NCI-H345 treated with DMSO at 0.1 percent for 48 hours (cell line): ENCODE data around the gene ATRAID.
"Not testable (repeated sequence)": the region's sequence is repeated elsewhere in the genome, so short reads cannot be mapped to it uniquely, and the experiment has no call there.

Experiments used
- DNase-seq: peaks from one replicate; lab custom pipeline; 2025; ENCODE audit not compliant: unreplicated experiment; lab: John Stamatoyannopoulos, UW

ATRAID gene

DNA sequence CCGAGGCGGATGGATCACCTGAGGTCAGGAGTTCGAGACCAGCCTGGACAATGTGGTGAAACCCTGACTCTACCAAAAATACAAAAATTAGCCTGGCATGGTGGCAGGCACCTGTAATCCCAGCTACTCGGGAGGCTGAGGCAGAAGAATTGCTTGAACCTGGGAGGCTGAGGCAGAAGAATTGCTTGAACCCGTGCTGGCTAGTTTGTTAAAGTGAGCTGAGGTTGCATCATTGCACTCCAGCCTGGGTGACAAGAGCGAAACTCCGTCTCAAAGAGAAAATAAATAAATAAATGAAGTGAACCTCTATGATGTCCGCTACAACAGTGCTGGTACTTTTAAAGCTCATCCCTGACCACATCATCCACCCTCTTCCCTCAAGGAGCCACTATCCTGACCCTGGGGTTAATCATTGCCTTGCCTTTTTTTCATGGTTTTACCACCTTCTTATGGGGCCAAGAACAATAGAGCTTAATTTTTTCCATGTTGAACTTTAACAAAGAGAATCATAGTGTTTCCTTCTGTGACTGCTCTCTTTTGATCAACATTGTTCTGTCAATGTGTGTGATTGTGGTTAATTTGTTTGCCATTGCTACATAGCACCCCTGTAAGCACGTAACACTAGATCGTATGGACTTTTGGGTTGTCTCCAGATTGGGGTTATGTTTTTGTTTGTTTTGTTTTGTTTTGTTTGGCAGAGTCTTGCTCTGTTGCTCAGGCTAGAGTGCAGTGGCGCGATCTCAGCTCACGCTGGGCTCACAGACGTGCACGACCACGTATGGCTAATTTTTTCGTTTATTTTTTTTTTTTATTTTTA lies 17.1 kb upstream of the ATRAID start:
- no peak for DNase-seq

DNA sequence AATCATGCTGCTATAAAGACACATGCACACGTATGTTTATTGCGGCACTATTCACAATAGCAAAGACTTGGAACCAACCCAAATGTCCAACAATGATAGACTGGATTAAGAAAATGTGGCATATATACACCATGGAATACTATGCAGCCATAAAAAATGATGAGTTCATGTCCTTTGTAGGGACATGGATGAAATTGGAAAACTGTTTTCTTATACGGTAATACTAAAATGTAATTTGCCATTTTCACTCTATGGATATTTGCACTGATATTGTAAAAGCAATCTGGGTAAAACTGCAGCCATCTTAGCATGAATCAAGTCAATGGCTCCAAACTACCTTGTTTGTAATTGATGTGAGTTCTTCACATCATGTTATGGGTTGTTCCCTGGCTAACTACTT lies 16.0 kb upstream of the ATRAID start:
- not testable (repeated sequence) for DNase-seq

DNA sequence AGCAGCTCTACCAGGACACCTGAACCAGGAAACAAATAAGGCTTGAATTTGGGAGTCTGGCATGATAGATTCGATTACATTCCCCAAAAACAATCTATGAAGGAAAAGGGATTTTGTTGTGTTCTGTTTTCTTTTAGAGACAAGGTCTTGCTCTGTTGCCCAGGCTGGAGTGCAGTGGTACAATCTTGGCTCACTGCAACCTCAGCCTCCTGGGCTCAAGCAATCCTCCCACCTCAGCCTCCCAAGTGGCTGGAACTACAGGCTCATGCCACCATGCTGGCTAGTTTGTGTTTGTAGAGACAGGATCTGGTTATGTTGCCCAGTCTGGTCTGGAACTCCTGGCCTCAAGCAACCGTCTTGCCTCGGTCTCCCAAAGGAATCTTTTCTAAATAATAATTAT lies 13.8 kb upstream of the ATRAID start:
- DNase-seq = not testable (repeated sequence)

DNA sequence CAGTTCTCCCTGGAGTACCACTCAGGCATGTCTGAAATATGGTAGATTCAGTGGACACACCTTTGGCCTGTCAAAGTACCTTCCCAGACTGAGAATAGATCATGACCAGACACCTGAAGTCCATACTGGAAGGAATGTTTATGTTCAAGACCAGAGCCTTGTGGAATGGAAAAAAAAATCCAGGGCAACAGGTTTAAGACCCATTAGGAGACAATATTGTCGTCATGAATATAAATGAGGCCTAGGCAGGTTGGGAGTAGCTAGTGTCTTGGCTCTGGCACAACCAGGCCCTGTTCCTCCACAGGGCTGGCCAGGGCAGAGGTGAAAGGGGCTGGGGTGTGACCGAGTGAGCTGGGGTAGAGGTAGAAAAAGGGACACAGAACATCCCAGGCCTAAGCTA lies 13.2 kb upstream of the ATRAID start:
- no peak for DNase-seq

DNA sequence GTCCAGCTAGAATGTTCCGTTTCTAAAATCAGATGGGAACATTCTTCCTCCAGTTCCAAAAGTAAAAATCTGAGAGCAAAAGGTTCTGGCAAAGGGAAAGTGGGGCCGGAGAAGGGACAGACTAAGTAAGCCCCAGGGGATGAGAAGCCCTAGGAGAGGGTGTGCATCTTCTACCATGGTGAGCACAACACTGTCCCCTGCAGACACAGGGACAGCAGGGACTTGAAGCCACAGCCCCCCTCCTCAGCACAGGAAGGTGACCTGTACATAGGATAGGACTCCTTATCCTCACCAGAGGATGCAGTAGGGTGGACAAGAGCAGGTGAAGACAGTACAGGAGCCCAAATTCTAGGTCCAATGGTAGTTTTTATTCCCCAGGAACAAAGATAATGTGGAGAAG lies 12.6 kb upstream of the ATRAID start:
- DNase-seq = no peak

DNA sequence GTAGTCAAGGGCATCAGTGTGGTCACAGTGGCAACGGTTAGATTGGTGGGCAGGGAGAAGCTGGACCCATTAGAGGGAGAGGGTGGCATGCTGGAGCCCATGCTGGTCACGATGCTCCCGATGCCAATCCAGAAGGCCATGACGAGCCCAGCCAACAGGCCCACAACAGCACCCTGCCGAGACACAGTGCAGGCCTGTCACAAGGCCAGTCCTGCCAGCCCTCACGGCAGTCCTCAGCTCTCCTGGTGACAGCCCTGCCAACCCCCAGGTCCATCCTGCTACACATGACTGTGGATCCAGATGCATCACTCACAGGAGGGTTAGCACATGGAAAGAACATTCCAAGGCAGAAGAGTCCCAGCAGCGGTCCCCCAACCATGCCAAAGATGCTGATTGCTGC lies 10.2 kb upstream of the ATRAID start:
- no peak for DNase-seq

DNA sequence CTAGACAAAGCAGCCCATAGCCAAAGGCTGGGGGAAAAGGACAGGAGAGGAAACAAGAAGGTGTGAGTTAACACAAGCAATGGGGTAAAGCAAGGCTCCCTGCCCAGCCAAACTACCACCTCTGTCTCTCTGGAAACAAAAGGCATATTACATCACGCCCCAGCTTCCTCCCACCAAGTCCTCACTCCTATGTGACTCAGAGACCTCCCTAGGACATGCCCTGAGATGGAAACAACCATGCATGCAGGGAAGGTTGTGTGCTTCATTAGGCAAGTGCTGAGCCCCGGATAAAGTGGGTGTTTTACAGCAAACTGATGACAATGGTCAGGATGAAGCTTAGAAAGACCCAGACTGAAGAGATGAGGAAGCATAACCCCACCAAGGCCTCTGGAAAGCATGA lies 9.0 kb upstream of the ATRAID start:
- DNase-seq = no peak

DNA sequence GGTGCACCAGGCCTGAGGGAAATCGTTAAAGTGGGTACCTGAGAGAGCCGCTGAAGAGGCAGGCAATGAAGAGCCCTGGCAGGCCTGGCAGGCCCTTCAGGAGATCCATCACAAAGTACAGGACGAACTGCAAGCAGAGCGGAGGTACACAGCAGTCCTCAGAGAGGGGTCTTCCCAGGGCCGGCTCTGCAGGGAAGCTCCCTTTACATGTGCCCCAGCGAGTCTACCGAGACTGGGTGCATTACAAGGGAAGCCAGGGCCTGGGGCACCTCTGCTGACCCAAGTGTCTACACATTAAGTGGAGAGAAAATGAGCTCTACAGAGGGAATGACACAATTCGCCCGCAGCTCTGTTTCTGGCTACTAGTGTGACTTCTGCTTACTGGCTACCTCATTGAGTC lies 8.1 kb upstream of the ATRAID start:
- DNase-seq = no peak

DNA sequence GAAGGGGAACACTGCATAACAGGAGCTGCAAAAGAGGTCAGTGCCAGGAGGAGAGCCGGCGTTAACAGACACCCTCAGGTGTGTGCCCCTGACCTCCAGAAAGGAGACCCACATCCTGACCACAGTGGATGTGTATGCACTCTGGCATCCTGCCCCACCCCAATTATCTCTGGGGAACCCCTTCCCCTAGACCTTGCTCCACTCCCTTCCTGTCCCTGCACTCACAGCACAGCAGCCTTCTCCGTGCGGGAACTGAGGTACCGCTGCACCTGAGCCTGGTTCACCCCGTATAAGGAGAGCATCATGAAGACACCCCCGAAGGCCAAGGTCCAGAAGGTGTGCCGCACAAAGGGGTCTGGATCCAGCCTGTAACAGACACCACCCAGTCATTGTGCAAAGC lies 7.3 kb upstream of the ATRAID start:
- DNase-seq = no peak

DNA sequence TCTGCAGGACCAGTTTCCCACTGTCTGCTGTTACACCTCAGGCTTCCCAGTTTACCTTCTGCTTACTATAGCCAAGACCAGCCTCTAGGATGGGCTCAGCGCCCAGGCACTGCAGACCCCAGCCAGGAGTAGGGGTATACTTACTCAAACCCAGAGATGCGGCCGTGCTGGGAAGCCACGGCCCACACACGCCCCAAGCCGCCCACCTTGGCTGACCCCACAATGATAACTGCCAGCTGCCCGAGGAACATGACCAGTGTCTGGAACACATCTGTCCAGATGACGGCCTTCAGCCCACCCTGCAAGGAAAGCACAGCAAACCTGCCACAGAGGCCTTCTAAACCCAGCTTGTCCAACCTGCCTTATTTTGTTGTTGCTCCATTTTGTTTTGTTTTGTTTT lies 6.6 kb upstream of the ATRAID start:
- DNase-seq = no peak

DNA sequence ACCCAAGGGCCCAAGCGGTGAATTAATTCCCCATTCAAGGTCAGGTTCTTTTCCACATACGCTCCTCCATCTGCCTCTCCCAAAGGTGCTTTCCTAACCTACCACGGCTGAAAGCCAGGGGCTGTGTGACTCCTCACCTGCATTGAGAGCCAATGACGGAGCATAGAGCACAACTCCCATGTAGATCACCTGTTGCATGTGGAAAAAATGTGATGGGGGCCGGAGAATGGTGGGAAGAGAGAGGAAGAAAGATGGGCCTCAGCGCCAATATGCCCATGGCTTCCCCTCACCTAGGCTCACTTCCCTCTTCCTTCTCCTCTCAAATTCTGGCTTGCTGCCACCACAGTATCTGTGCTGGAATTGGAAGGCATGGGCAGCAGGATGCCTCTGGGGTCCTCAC lies 5.5 kb upstream of the ATRAID start:
- DNase-seq = no peak

DNA sequence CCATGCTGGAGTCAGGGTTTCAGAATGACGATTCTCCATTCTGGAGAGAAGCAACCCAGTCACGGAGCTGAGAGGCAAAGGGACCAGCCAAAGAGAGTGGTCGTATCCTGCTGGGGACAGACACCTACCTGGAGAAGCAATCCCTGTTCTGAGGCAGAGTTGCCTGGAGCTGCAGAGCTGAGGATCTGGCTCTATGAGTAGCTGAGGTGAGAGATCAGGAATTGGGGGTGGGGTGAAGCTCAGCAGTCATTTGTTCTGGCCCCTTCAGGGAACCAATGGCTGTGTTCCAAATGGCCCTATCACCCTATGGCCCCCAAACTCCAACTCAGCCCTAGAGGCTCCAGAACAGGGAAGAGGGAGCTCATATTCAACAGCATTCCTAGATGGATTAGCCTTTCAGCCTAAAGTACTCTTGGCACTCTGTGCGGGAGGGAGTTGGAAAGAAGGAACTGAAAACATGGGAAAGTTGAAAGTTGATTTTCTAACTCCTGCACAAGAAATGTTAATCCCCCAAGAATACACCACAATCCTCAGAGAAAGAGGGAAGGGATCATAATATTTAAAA lies 3.3 kb upstream of the ATRAID start:
- no peak for DNase-seq

DNA sequence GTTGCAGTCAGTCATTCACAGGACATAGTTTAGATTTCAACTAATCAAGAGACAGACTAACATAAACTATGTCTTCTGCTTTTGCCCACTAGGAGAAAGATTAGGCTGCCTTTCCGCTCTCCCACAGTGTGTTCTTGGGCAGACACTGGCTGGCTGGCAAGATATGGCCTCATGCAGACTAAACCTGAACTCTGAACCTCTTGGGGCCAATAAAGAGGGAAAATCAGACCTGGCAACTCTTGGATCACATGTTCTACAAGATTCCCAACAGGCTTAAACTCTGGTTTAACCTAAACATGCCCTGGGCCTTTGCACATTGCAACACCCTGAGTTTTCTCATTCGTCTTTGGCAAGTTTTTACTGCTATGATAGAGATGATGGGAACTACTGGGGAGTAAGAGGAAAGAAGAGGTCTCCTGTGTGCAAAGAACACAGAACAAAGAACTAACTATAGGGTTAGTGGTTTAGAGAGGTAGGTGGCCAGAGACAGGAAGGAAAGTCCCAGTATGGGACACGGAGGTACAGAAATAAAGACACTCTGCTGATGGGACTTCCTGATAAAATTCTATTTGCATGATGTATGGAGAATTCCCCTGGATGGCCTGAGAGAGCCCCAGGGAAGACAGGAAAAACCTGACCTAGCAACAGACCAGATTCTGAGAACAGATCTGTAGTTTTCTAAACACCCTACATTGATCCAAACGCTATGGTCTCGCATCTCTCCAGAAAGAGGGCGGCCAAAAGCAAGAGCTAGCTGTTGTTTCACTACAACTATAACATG lies 2.0 kb upstream of the ATRAID start:
- DNase-seq = no peak

DNA sequence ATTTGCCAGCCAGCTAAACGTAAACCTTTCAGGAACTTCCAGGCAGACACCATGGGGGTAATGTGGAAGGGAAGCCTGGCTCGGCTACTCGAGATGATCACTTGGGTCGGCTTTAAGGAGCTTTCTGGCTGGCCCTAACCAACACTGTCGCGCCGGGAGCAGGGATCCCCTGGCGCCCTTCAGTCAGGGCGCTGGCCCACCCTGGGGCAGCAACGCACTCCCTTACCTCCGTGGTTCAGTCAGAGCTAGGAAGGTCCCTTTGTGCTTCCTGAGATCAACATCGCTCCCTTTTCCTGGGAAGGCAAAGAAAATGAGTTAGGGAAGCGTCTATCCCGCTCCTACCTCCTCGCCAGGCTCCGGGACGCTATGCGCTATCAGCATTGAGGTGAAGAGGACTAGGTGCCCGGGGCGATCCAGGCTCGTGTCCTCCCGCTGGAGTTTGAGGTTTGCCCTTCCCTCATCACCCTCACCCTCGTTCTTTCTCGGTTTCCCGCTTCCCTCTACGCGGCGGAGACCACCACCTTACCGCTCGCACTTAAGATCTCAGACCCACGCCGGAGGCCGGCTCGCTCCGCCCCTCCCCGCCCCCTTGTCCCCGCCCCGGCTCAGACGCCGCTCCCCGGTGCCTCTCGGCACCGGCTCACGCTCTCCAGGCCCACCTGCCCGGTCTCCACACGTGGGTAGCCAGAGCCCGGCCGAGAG lies 449 bp upstream of the ATRAID start:
- DNase-seq = no peak

DNA sequence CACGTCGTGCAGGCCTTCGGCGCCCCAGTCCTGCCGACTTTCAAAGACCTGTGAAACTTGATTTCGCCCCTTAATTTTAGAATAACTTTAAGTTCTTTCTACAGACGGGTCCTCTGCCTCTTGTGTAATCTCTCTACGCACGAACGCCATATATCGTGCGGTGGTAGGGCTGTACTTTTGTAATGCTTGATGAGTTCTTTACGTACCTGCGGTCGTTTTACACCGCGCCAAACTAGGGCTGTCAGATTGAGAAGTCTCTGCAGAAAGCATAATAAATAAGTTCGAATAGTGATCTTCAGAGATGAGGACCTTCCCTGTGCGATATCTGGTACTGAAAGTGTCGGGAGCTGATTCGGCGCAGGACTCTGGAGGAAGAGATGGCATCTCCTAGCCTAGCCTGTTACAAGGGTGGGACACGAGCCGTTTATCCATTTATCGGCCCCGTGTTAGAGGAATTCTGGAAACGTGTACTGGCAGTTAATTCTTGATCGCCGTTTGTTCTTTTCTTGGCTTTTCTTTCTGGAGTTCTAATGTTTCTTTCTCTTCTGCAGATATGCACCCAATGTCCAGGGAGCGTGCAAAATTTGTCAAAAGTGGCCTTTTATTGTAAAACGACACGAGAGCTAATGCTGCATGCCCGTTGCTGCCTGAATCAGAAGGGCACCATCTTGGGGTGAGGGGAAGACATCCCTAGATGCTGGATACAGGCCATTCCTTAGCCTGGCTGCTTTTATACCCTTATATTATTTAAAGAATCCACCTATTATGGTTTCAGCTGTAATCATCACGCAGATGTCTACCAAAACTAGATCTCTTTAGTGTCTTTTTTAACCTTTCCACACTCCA lies 1.0 kb downstream of the ATRAID start:
- DNase-seq = peak; percentile 63

DNA sequence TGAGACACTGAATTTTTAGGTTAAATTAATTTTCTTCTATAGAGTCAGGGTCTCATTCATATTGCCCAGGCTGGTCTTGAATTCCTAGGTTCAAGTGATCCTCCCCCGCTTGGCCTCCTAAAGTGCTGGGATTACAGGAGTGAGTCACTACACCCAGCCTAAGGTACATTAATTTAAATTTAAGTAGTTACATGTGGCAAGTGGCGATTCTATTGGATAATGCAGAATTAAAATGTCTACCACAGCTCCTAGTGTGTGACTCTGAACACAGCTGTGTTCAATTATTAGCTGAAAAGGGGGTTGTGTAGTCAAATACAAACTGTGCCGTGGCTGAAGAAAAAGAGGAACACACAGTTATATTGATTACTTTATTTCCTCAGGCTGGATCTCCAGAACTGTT lies 3.1 kb downstream of the ATRAID start:
- DNase-seq = no peak

DNA sequence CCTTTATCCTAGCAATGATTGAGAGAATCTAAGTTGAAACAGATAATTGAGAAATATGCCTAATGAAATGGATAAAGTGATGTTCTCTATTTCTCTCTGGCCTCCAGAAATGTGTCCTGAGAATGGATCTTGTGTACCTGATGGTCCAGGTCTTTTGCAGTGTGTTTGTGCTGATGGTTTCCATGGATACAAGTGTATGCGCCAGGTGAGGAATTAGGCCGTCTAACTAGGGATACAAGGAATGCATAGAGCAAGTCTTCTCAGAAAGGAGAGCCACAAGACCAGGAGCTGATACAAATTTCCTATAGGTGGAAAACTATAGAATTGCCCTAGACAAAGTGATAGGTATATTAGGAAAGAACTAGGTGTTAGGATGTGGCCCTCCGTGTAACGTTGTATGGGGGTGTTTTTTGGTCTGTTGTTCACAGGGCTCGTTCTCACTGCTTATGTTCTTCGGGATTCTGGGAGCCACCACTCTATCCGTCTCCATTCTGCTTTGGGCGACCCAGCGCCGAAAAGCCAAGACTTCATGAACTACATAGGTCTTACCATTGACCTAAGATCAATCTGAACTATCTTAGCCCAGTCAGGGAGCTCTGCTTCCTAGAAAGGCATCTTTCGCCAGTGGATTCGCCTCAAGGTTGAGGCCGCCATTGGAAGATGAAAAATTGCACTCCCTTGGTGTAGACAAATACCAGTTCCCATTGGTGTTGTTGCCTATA lies 4.7 kb downstream of the ATRAID start:
- no peak for DNase-seq

DNA sequence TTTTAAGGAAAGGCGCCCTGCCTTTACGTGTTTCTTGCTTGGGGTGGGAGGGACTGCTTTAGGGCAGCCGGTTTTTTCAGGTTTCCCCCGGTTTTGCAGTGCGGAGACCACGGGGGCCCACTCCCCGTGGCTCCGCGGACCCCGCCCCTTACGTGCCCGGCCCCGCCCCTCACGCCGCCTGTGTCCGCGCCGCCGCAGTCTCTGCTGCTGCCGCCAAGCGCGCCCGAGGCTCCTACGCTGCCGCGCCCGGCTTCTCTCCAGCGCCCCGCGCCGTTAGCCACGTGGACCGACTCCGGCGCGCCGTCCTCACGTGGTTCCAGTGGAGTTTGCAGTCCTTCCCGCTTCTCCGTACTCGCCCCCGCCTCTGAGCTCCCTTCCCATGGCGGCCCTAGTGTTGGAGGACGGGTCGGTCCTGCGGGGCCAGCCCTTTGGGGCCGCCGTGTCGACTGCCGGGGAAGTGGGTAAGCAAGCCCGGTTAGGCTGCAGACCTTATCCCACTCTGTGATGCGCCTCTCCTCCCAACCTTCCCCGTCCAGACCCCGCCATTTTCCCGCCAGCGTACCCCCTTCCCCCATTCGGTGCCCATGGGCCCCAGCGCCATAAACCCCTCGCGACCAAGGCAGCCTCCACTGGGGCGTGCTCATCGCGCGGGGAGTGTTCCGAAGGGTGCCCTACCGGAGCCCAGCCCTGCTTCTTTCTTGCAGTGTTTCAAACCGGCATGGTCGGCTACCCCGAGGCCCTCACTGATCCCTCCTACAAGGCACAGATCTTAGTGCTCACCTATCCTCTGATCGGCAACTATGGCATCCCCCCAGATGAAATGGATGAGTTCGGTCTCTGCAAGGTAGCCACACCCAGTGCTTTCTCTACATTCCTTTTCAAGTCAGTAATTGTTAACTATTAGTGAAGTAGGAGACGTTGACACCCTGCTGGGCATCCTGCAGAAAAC lies 5.6 kb downstream of the ATRAID start, which contains the start of gene CAD:
TSS of gene CAD (plus strand) at position 197 of the 949 bp plus-strand sequence. CDS start at position 380, 183 bp downstream.
- peak; percentile 54 for DNase-seq

DNA sequence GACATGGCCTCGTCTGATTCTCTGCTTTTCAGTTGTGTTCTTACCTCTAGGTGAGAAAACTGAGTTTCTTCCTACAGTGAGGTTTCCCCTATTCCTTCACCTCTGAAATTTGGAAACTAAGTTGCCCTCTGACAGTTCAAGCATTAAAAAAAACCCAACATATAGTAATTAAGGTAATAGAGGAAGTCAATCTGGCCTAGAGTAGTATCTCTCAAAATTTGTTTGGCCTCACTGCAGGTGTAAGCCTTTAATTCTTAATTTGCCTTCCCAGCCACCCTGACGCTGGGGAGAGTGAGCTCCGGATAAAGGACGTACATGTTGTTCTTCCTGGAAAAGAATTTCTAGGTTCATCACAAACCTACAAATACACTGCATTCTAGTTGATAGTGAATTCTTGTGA lies 6.8 kb downstream of the ATRAID start:
- no peak for DNase-seq
